Hematopoietic multipotent progenitor cell (in vitro differentiated cells): ENCODE data around the gene STK33. TPM values are rescaled to one million over a fixed set of nuclear protein-coding genes. Genes with fewer than 3 reads are reported as not detected.

Experiments
- DNase-seq, 3 donors: peaks; one replicate each; pipeline ENCODE4 v3.0.0-alpha.2; 2011 to 2015; ENCODE audit warnings: low read depth in 2 of 3, low spot score in 2 of 3
- total RNA-seq: library from RNA; depleted of rRNA; stranded (reverse); fragments of >200 nt; gene quantifications from one replicate; pipeline ENCODE4 v1.2.3, GENCODE V29; 2012

STK33 gene
- total RNA-seq, 1 donor, result 7.3 TPM

DNA sequence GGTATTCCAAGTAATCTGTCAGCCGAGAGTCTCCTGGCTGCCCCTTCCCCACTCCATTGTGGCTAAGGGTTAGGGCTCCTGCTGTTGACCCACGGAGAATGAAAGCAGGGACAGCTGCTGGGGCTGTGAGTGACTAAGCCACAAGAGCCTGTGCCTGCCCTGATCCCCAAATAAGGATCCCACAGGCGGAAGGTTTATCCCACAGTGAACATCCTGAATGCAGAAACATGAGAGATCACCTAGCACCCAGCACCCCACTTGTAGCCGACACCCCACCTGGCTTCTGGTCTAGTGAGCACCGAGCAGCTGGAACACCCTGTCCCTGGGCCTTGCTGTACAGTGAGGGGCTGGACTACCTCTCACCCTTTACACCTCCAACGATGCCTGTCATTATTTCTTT lies 212.7 kb downstream of the STK33 start:
- DNase-seq, result no peak

- no peak for DNase-seq
These were observed 218.1 kb downstream of the STK33 start for GRCh38 chr11:8375932-8376331.

DNA sequence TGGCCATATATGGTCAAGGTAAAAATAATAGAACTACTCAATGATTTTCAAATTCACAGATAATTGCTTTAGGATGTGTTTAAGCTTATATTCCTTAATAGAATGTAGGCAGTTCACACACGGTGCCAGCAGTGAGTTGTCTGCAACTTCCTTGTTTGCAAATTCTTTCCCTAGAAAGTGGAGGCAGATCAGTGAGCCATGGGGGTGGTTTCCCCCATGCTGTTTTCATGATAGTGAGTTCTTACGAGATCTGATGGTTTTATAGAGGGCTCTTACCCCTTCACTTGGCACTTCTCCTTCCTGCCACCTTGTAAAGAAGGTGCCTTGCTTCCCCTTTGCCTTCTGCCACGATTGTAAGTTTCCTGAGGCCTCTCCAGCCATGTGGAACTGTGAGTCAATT lies 218.6 kb downstream of the STK33 start:
- DNase-seq, result no peak

- no peak for DNase-seq
These were observed 219.3 kb downstream of the STK33 start for GRCh38 chr11:8374716-8375115.

DNA sequence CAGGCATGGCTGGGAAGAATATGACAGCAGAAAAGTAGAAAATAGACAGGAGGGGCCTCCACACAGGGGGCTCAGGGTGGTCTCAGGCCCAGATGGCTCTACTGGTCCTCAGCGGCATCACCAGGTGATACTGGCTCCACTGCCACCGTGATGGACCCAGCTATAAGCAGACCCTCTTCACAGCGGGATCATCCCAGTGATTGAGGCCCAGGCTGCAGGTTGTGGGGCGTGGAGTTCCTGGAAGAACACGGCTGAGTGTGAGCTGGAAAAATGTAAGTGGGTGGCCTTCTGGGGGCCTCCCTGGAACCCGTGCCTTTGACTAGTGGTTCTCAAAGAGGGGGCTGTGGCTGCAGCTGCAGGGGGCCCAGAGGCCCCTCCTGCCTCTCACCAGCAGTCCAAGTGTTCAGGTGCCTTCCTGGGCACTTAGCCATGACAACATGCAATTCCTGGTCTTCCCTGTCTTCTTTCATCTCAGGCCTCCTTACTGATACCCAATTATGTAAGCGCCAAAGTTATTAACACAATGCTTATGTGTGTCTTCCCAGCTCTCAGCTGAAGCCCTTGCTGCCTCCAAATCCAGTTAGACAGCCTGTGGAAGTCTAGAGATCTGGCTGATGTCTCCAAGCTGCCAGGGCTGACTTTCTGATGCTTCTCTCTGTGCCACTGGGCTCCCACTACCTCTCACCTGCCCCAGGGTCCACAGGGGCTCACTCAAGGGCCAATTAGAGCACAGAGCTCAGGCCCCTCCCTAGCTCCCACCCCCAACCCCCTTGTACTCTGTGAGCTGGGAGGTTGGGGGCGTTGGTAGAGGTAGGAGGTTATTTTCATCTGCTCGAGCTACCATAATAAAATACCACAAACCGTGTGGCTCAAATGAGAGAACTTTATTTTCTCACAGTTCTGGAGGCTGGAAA lies 220.3 kb downstream of the STK33 start:
- no peak for DNase-seq

GRCh38 chr11:8372641-8373381 lies 221.2 kb downstream of the STK33 start:
- DNase-seq, result no peak

- DNase-seq, result no peak
These were observed 222.5 kb downstream of the STK33 start for GRCh38 chr11:8371516-8371884.

GRCh38 chr11:8370812-8371515 lies 223.1 kb downstream of the STK33 start:
- DNase-seq, result no peak

DNA sequence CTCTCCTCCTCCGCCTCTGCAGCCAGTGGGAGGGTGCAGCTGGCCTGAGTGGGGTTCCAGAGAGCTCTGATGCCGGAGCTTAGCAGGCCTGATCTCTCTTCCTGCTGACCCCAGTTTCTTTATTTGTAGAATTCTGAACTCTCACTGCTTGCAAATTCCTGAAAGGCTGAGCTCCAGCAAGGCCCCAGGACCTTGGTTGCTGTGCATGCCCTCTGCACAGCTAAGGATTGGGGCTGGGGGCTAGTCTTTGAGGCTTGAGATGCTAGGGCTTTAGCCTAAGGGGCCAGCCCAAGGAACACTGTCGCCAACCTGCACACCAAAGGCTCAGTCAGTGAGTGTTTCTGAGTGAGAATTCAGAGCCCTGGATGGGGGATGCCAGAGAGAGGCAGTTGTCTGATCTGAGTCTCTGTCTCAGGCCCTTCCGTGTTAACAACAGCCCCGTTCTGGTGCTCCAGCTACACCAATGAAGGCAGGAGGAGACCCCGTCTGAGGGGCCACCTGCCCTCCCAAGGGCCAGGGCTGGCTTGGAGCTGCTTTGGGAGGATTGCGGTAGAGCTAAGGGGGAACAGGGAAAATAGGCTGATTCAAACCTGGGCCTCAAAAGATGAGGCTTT lies 224.3 kb downstream of the STK33 start:
- no peak for DNase-seq

DNA sequence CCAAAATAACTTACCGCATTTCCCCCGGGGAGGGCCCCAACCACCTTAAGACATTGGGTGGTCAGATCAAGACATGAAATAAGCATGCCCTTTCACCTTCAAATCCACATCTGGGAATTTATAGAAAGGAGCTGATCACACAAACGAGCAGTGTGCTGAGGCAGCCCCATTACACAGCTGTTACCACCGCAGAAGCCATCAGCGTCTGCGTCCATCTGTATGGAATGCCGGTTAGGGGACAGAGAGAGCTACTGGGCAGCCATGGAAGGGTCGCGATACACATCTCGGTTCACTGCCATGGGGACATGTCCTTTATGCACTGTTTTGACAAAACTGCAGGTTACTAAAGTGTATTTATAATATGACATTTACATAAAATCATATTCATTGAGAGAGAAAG lies 225.3 kb downstream of the STK33 start:
- DNase-seq, result no peak

GRCh38 chr11:8368194-8368593 lies 225.8 kb downstream of the STK33 start:
- DNase-seq, result no peak

GRCh38 chr11:8366316-8366715 lies 227.7 kb downstream of the STK33 start:
- DNase-seq, result no peak

GRCh38 chr11:8365216-8365941 lies 228.6 kb downstream of the STK33 start:
- DNase-seq, result no peak

DNA sequence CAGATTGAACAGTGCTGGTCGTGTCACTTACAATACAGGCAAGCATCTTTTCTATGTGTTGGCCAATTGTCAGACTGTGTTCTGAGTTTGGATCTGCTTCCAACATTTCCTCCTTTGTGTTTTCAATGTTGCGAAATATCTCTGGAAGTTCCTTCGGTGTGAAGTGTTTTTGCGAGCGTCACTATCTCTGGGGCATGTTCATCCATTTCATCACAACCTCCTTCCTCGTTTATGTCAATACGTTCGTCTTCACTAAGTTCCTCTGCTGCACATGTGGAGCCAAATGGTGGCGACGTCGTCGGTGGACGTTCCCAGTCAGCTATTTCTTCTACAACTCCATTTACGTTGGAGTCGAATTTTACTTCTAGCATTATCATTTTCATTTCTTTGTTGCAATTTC lies 230.1 kb downstream of the STK33 start:
- DNase-seq, result no peak

- no peak for DNase-seq
These were observed 231.1 kb downstream of the STK33 start for GRCh38 chr11:8362899-8363298.

GRCh38 chr11:8362491-8362890 lies 231.5 kb downstream of the STK33 start:
- no peak for DNase-seq

- no peak for DNase-seq
These were observed 232.3 kb downstream of the STK33 start for GRCh38 chr11:8361664-8362210.

- DNase-seq, result no peak
These were observed 232.8 kb downstream of the STK33 start for GRCh38 chr11:8361206-8361605.

DNA sequence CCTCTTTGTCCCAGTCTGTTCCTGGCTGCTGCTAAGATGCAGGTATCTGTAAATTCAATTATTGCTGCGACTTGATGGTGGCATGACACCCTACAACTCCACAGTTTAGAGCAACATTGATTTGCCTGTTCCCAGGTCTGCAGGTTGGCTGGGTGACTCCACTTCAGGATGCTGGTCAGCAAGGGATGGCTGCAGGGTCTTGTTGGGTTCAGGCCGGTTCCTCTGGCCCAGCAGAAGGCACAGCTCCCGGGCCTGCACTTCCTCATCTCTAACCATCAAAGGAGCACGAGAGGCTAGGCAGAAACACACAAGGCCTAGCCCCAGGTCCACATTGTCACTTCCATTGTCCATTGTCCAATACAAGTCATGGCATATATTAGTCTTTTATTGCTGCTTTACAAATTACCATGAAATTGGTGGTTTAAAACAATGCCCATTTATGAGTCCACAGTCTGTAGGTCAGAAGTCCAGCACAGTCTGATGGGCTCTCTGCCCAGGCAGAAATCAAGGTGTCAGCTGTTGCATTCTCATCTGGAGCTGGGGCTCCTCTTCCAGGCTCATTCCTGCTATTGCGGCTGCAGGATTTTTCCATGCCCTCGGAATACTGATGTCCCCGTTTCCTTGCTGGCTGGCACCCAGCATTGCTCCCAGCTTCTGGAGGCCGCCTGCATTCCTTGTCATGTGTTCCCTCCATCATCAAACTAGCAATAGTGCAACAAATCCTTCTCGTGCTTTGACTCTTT lies 233.8 kb downstream of the STK33 start:
- no peak for DNase-seq
